ENCODE results near the gene RRAS. TPM values are rescaled to one million over a fixed set of nuclear protein-coding genes. Genes with fewer than 3 reads are reported as not detected.

RRAS gene
- total and polyA plus RNA-seq, 12 donors, result 6.8 to 180 (median 42.3) TPM

DNA sequence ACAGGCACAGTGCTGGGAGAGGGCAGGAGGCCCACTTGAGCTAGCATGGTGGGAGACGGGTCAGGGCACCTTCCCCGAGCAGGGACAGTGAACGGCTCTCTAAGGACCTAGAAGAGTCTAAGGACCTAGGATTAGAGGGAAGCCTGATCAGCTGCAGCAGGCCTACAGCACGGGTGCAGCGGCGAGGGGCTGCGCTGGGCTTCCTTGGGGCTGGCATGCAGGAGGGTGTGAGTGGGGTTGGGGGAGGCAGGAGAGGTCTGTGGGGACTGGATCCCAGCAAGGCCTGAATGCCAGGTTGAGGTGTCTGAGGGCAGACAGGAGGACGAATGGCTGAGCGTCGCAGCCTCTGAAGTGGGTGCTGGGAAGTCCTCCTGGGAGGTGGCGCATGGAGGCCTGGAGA, 5.6 kb upstream of the RRAS start:
- intact Hi-C loops (cut with DNase I), result no loop called here
- 88 to 92% (median 90%) methylated on average over 11 of the region's 11 CpGs for WGBS, 4 donors
- no peak overlapping the region for H3K27ac ChIP-seq
- no peak overlapping the region for H3K4me3 ChIP-seq
- H3K4me1 ChIP-seq (replicated peaks in 1 of 2), result peaks cover 19 to 35% of the 10 kb centered on the region in 2 donors
- H3K9me3 ChIP-seq (replicated peaks in 1 of 3), result no peaks in the 10 kb centered on the region
- no peaks in the 10 kb centered on the region for H3K27me3 ChIP-seq
- H3K36me3 ChIP-seq (replicated peaks in 1 of 2), result peaks cover 0 to 43% of the 10 kb centered on the region in 2 donors
- TF ChIP-seq, protein P1, sequence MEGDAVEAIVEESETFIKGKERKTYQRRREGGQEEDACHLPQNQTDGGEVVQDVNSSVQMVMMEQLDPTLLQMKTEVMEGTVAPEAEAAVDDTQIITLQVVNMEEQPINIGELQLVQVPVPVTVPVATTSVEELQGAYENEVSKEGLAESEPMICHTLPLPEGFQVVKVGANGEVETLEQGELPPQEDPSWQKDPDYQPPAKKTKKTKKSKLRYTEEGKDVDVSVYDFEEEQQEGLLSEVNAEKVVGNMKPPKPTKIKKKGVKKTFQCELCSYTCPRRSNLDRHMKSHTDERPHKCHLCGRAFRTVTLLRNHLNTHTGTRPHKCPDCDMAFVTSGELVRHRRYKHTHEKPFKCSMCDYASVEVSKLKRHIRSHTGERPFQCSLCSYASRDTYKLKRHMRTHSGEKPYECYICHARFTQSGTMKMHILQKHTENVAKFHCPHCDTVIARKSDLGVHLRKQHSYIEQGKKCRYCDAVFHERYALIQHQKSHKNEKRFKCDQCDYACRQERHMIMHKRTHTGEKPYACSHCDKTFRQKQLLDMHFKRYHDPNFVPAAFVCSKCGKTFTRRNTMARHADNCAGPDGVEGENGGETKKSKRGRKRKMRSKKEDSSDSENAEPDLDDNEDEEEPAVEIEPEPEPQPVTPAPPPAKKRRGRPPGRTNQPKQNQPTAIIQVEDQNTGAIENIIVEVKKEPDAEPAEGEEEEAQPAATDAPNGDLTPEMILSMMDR (IDR thresholded peaks at IDR 0.05), result no peak
- TF ChIP-seq POLR2A (IDR thresholded peaks at IDR 0.05), result no peak
- no peak for DNase-seq

- Histone ChIP-seq H3K9me3 (replicated peaks in 1 of 3) (no peaks in the 10 kb centered on the region), H3K27ac (peak overlapping the region in 2 of 5 donors; percentile 0 to 1), H3K4me1 (replicated peaks in 1 of 2) (peaks cover 25 to 43% of the 10 kb centered on the region in 2 donors), H3K36me3 (replicated peaks in 1 of 2) (peaks cover 0 to 31% of the 10 kb centered on the region in 2 donors), H3K4me3 (no peak overlapping the region), H3K27me3 (no peaks in the 10 kb centered on the region)
- intact Hi-C loops (cut with DNase I), result no loop called here
- DNase-seq, result peak in 1 of 7 donors; percentile 13
- TF ChIP-seq, protein P1 (IDR thresholded peaks at IDR 0.05), result no peak
- no peak for TF ChIP-seq POLR2A (IDR thresholded peaks at IDR 0.05)
- WGBS, 4 donors, result 70 to 81% (median 75%) methylated on average over 2 of the region's 2 CpGs
Measured at GRCh38 chr19:49643466-49643865, 3.5 kb upstream of the RRAS start.

DNA sequence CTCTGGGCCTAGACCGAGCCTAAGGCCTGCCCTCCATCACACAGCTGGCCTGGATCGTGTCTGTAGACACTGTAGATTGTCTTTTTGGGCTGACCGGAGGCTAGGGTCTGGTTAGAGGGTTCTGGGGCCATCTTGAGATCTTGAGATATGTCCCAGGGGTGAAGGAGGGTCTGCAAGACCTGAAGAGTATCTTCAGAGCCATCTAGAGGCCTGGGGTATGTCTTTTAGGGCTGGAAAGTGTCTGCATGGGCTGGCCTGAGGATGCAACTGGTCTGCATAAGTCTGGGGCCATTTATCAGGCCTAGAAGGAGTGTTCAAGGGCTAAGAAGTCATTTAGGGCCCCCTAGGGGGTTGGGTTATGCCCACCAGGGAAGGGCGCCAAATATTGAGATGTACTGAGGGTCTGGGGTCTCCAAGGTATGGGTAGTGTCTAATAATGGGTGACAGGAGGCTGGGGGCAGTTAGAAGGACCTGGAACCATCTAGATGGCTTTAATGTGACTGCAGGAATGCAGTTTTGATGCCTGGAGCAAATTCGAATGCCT, 2.6 kb upstream of the RRAS start:
- peaks cover 0 to 22% of the 10 kb centered on the region in 2 donors for H3K36me3 ChIP-seq (replicated peaks in 1 of 2)
- no peaks in the 10 kb centered on the region for H3K27me3 ChIP-seq
- no peaks in the 10 kb centered on the region for H3K9me3 ChIP-seq (replicated peaks in 1 of 3)
- H3K27ac ChIP-seq, result peak overlapping the region in 4 of 5 donors; percentile 76 to 99 (median 86)
- TF ChIP-seq POLR2A (IDR thresholded peaks at IDR 0.05), result no peak
- TF ChIP-seq, protein P1 (IDR thresholded peaks at IDR 0.05), result no peak
- H3K4me3 ChIP-seq, result peak overlapping the region; percentile 37 to 93 (median 72)
- WGBS, 4 donors, result 4 to 10% (median 9%) methylated on average over 4 to 5 of the region's 5 CpGs
- intact Hi-C loops (cut with DNase I), result no loop called here
- no peak for DNase-seq
- peaks cover 29 to 50% of the 10 kb centered on the region in 2 donors for H3K4me1 ChIP-seq (replicated peaks in 1 of 2)

DNA sequence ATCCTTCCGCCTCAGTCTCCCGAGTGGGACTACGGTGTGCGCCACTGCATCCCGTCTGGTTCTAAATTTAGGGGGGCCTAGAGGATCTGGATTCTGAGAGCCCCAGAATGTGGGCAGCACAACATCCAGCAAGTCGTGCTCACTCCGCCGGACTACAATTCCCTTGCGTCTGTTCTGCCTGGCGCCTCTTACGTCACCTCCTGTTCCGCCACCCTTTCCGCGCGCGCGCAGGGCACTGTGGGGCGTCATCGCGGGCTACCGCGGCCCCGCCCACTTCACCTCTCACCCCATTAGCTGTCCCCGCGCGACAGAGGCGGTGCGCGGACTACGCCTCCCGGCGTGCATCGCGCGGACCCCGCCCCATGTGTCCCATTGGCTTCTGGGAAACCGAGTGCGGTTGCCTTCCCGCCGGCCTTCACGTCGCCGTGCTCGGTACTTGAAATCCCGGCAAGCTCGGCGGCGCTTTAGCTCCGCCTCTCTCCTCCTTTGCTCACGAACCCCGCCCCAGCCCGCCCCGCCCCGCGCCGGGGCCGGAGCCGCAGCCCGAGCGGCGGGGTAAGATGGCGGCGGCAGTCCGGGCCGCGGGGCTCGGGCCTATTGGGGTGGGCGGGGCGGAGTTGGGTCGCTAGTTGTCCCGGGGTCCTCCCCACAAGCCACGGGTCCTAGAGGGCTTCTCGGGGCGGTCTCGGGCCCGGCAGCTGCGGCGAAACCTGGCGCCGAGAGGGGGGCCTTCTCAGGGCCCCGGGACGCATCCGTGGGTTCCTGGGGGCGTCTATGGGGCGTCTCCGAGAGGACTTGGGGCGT, 1.9 kb upstream of the RRAS start, which contains the start of gene SCAF1:
TSS of gene SCAF1 (plus strand) at position 522 of the 804 bp plus-strand sequence. CDS start 2,818 bp downstream, outside the sequence.
- H3K4me1 ChIP-seq (replicated peaks in 1 of 2), result peaks cover 29 to 50% of the 10 kb centered on the region in 2 donors

More for the DNA sequence above, 1.9 kb upstream of the RRAS start, which contains the start of gene SCAF1:
- peak within 1 kb of the TSS; percentile 93 to 100 (median 97) for H3K27ac ChIP-seq
- H3K4me3 ChIP-seq, result peak within 1 kb of the TSS; percentile 37 to 93 (median 72)
- DNase-seq, result peak; percentile 99 to 100 (median 99)
- H3K9me3 ChIP-seq (replicated peaks in 1 of 3), result no peaks in the 10 kb centered on the region
- intact Hi-C loops (cut with DNase I), result no loop called here
- H3K36me3 ChIP-seq (replicated peaks in 1 of 2), result peaks cover 0 to 16% of the 10 kb centered on the region in 2 donors
- TF ChIP-seq POLR2A (IDR thresholded peaks at IDR 0.05), result peak; percentile 84 to 97
- TF ChIP-seq, protein P1 (IDR thresholded peaks at IDR 0.05), result no peak
- H3K27me3 ChIP-seq, result no peaks in the 10 kb centered on the region
- 0 to 3% (median 0%) methylated on average over 15 to 87 of the region's 87 CpGs for WGBS, 4 donors

All from adrenal gland (tissue), 12 donors.